ENCODE measurements around the gene PACRG.

- TF ChIP-seq CTCF (IDR thresholded peaks at IDR 0.05) (no peak), POLR2A (IDR thresholded peaks at IDR 0.05) (no peak)
Measured at GRCh38 chr6:163165155-163165910, 437.6 kb downstream of the PACRG start.
